Activated CD4-positive, CD25-positive, alpha-beta regulatory T cell treated with anti-CD3 and anti-CD28 coated beads, Interleukin-2, amount 50 U/mL, for 16 hours (primary cell): ENCODE data around the gene PIP5KL1.

Experiments used
- DNase-seq: peaks from one replicate; pipeline ENCODE4 v3.0.0-alpha.2; 2020; ENCODE audit warnings: low read depth, low spot score

The PIP5KL1 gene

GRCh38 chr9:127929625-127929979 is 975 bp downstream of the PIP5KL1 start:
- DNase-seq = no peak

GRCh38 chr9:127928676-127929624 is 1.6 kb downstream of the PIP5KL1 start:
- no peak for DNase-seq

- no peak for DNase-seq
Measured at GRCh38 chr9:127927988-127928675, 2.4 kb downstream of the PIP5KL1 start.

- no peak for DNase-seq
Measured at GRCh38 chr9:127927201-127927987, 3.2 kb downstream of the PIP5KL1 start.

- no peak for DNase-seq
Measured at GRCh38 chr9:127926906-127927200, 3.7 kb downstream of the PIP5KL1 start.

- no peak for DNase-seq
Measured at GRCh38 chr9:127925959-127926905, 4.3 kb downstream of the PIP5KL1 start.

- no peak for DNase-seq
Measured at GRCh38 chr9:127924736-127925444, 5.7 kb downstream of the PIP5KL1 start.

- DNase-seq = no peak
Measured at GRCh38 chr9:127923771-127924170, 6.8 kb downstream of the PIP5KL1 start.

GRCh38 chr9:127923046-127923445 is 7.5 kb downstream of the PIP5KL1 start:
- DNase-seq = no peak

GRCh38 chr9:127921557-127922120 is 8.9 kb downstream of the PIP5KL1 start:
- DNase-seq = peak; percentile 68

- no peak for DNase-seq
Measured at GRCh38 chr9:127920794-127921193, 9.8 kb downstream of the PIP5KL1 start.

GRCh38 chr9:127919253-127919815 is 11.2 kb downstream of the PIP5KL1 start:
- no peak for DNase-seq

- DNase-seq = no peak
Measured at GRCh38 chr9:127918183-127919107, 12.1 kb downstream of the PIP5KL1 start.

- no peak for DNase-seq
Measured at GRCh38 chr9:127917603-127918002, 13.0 kb downstream of the PIP5KL1 start.

- DNase-seq = peak; percentile 85
Measured at GRCh38 chr9:127916720-127917581, 13.6 kb downstream of the PIP5KL1 start, which contains the start of gene ST6GALNAC4. ST6GALNAC4 (minus strand) TSS chr9:127917041; CDS start chr9:127916419, 622 bp downstream.

GRCh38 chr9:127915801-127916719 is 14.5 kb downstream of the PIP5KL1 start:
- DNase-seq = no peak
